Measurements from ENCODE around the gene EPAS1. TPM values are rescaled to one million over a fixed set of nuclear protein-coding genes. Genes with fewer than 3 reads are reported as not detected.

The EPAS1 gene
- polyA plus RNA-seq, 1 of the 3 experiments (the other 2 are of a cell fraction): 69.2 TPM

DNA sequence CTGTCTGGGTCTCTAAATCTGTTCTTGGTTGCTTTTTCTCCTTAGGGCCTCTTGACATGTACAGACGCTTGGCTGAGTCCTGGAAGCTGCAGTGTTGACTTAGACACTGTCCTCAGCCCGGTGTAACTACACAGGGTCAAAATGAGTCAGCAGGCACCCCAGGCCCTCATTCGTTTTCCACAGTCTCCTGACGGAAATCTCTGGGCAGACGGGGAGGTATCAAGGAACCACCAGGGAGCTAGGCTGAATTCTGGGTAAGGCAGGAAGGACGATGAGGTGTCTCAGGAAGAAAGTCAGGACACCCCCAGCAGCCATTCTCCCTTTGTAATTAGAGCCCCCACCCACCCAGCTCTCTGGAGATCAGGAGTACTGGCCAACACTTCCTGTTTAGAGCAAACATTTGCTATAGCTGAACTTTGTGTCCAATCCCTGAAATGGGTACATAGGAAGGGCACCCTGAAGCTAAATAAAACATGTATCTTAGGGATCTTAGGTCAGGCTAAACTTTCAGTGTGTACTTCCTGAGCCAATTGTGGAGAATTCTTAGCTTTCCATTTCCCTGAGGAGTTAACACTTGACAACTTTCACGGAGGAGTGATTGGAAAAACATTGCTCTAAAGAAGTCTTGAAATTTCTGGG lies 23.9 kb upstream of the EPAS1 start:
- H3K36me3 ChIP-seq (replicated peaks in 1 of 2; ENCODE audit: control insufficient read depth in 1 of 2, insufficient read depth in 2 of 2, low read length in 1 of 2): no peaks in the 10 kb centered on the region
- no peaks in the 10 kb centered on the region for H3K79me2 ChIP-seq (ENCODE audit: insufficient read depth)
- no peaks in the 10 kb centered on the region for H4K20me1 ChIP-seq (ENCODE audit: insufficient read depth)
- CTCF ChIA-PET: interaction anchor here (0.7 to 1.9 kb wide), 6 partner anchors 9 to 210 kb away, joined by 3 to 8 read pairs (median 4); no protein-coding TSS in a partner anchor
- POLR2A ChIA-PET: no interaction called here
- H3K27me3 ChIP-seq (ENCODE audit: insufficient read depth): no peaks in the 10 kb centered on the region
- no peaks in the 10 kb centered on the region for H3K9me3 ChIP-seq
- H3K9me2 ChIP-seq: no peaks in the 10 kb centered on the region
- no peak overlapping the region for H3K4me3 ChIP-seq (ENCODE audit: low read depth in 2 of 2, low read length in 1 of 2)
- H3K9ac ChIP-seq: no peak overlapping the region
- H3K4me1 ChIP-seq (ENCODE audit: control insufficient read depth in 1 of 2, insufficient read depth in 2 of 2, low read depth in 1 of 2, low read length in 1 of 2): peaks cover 0 to 10% of the 10 kb centered on the region in 2 experiments; a peak in 2 of 4 replicates
- TF ChIP-seq MEF2A (IDR thresholded peaks at IDR 0.05; ENCODE audit: borderline replicate concordance, low read depth) (no peak), EZH2phosphoT487 (IDR thresholded peaks at IDR 0.05; ENCODE audit: borderline replicate concordance, low read depth) (no peak), TAF1 (IDR thresholded peaks at IDR 0.05; ENCODE audit: borderline replicate concordance, low read depth, low read length) (no peak), ELF1 (IDR thresholded peaks at IDR 0.05) (no peak), TEAD4 (IDR thresholded peaks at IDR 0.05; ENCODE audit: borderline replicate concordance, insufficient read depth) (no peak), POLR2AphosphoS5 (IDR thresholded peaks at IDR 0.05; ENCODE audit: low read depth, low read length) (no peak), RXRA (IDR thresholded peaks at IDR 0.05; ENCODE audit: borderline replicate concordance, low read depth) (no peak), TCF12 (IDR thresholded peaks at IDR 0.05) (no peak), SMC3 (IDR thresholded peaks at IDR 0.05; ENCODE audit: low read depth, low read length) (no peak), MXI1 (IDR thresholded peaks at IDR 0.05; ENCODE audit: low read depth, low read length) (no peak), EP300 (IDR thresholded peaks at IDR 0.05; ENCODE audit: borderline replicate concordance in 1 of 2, low read depth in 1 of 2, low read length in 1 of 2) (no peak), FOXJ3 (CRISPR knock-in tag; IDR thresholded peaks at IDR 0.05) (no peak)
- TF ChIP-seq, protein P1, sequence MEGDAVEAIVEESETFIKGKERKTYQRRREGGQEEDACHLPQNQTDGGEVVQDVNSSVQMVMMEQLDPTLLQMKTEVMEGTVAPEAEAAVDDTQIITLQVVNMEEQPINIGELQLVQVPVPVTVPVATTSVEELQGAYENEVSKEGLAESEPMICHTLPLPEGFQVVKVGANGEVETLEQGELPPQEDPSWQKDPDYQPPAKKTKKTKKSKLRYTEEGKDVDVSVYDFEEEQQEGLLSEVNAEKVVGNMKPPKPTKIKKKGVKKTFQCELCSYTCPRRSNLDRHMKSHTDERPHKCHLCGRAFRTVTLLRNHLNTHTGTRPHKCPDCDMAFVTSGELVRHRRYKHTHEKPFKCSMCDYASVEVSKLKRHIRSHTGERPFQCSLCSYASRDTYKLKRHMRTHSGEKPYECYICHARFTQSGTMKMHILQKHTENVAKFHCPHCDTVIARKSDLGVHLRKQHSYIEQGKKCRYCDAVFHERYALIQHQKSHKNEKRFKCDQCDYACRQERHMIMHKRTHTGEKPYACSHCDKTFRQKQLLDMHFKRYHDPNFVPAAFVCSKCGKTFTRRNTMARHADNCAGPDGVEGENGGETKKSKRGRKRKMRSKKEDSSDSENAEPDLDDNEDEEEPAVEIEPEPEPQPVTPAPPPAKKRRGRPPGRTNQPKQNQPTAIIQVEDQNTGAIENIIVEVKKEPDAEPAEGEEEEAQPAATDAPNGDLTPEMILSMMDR (IDR thresholded peaks at IDR 0.05): no peak
- TF ChIP-seq, protein P2, sequence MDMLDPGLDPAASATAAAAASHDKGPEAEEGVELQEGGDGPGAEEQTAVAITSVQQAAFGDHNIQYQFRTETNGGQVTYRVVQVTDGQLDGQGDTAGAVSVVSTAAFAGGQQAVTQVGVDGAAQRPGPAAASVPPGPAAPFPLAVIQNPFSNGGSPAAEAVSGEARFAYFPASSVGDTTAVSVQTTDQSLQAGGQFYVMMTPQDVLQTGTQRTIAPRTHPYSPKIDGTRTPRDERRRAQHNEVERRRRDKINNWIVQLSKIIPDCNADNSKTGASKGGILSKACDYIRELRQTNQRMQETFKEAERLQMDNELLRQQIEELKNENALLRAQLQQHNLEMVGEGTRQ (IDR thresholded peaks at IDR 0.05; ENCODE audit: borderline replicate concordance, low read depth, low read length): no peak
- no peaks in the 10 kb centered on the region for H3F3A ChIP-seq (replicated peaks; ENCODE audit: insufficient read depth)
- H3K27ac ChIP-seq (ENCODE audit: low read depth in 2 of 2, low read length in 1 of 2): no peak overlapping the region
- no peak overlapping the region for H3K4me2 ChIP-seq
- WGBS (ENCODE audit: low lambda C conversion rate): 86% methylated on average over 7 of the region's 7 CpGs
- H2AFZ ChIP-seq (ENCODE audit: low read depth): no peak overlapping the region
- no peak for DNase-seq

DNA sequence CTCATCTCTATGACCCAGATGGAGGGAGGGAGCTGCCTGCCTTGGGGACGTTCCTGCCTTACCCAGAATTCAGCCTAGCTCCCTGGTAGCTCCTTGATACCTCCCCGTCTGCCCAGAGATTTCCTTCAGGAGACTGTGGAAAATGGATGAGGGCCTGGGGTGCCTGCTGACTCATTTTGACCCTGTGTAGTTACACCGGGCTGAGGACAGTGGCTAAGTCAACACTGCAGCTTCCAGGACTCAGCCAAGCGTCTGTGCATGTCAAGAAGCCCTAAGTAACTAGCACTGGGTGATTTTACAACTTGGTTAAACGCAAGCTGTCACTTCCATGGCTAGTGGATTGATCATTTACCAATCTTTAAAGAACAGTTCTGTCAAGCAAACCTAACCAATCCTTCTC lies 23.3 kb upstream of the EPAS1 start:
- Histone ChIP-seq H3K4me1 (ENCODE audit: control insufficient read depth in 1 of 2, insufficient read depth in 2 of 2, low read depth in 1 of 2, low read length in 1 of 2) (peaks cover 0 to 10% of the 10 kb centered on the region in 2 experiments; a peak in 2 of 4 replicates), H3K79me2 (ENCODE audit: insufficient read depth) (no peaks in the 10 kb centered on the region), H3K27ac (ENCODE audit: low read depth in 2 of 2, low read length in 1 of 2) (no peak overlapping the region), H3F3A (replicated peaks; ENCODE audit: insufficient read depth) (no peaks in the 10 kb centered on the region), H3K9ac (no peak overlapping the region), H3K4me2 (no peak overlapping the region), H4K20me1 (ENCODE audit: insufficient read depth) (no peaks in the 10 kb centered on the region), H3K9me3 (no peaks in the 10 kb centered on the region), H2AFZ (ENCODE audit: low read depth) (no peak overlapping the region), H3K4me3 (ENCODE audit: low read depth in 2 of 2, low read length in 1 of 2) (no peak overlapping the region), H3K9me2 (no peaks in the 10 kb centered on the region), H3K36me3 (replicated peaks in 1 of 2; ENCODE audit: control insufficient read depth in 1 of 2, insufficient read depth in 2 of 2, low read length in 1 of 2) (no peaks in the 10 kb centered on the region), H3K27me3 (ENCODE audit: insufficient read depth) (no peaks in the 10 kb centered on the region)
- TF ChIP-seq NFIC (IDR thresholded peaks at IDR 0.05; ENCODE audit: borderline replicate concordance) (no peak), TCF12 (IDR thresholded peaks at IDR 0.05) (no peak), MEF2A (IDR thresholded peaks at IDR 0.05; ENCODE audit: borderline replicate concordance, low read depth) (no peak), EP300 (IDR thresholded peaks at IDR 0.05; ENCODE audit: borderline replicate concordance in 1 of 2, low read depth in 1 of 2, low read length in 1 of 2) (no peak), GATA2 (CRISPR knock-in tag; IDR thresholded peaks at IDR 0.05) (no peak), FOSL2 (IDR thresholded peaks at IDR 0.05; ENCODE audit: borderline replicate concordance, low read depth) (no peak)
- TF ChIP-seq, protein P2 (IDR thresholded peaks at IDR 0.05; ENCODE audit: borderline replicate concordance, low read depth, low read length): no peak
- TF ChIP-seq, protein P3, sequence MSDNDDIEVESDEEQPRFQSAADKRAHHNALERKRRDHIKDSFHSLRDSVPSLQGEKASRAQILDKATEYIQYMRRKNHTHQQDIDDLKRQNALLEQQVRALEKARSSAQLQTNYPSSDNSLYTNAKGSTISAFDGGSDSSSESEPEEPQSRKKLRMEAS (IDR thresholded peaks at IDR 0.05; ENCODE audit: low read depth): no peak
- DNase-seq: no peak
- CTCF ChIA-PET: interaction anchor here (0.7 to 1.9 kb wide), 6 partner anchors 10 to 211 kb away, joined by 3 to 8 read pairs (median 4); no protein-coding TSS in a partner anchor
- 73% methylated on average over 5 of the region's 5 CpGs for WGBS (ENCODE audit: low lambda C conversion rate)
- POLR2A ChIA-PET: no interaction called here
